ENCODE measurements around the gene FIG4.

FIG4 gene

GRCh38 chr6:109783250-109783986 is 92.3 kb downstream of the FIG4 start:
- Histone ChIP-seq H3K9me3 (no peaks in the 10 kb centered on the region), H3K27me3 (no peaks in the 10 kb centered on the region), H3K36me3 (peaks cover 5% of the 10 kb centered on the region), H3K4me1 (ENCODE audit: control insufficient read depth in 1 of 2, insufficient read depth in 1 of 2, low read depth in 1 of 2, low read length in 1 of 2) (peaks cover 28 to 46% of the 10 kb centered on the region in 2 experiments), H3K27ac (peak overlapping the region; percentile 93), H3K4me3 (ENCODE audit: low read depth in 1 of 2, low read length in 1 of 2) (no peak overlapping the region)
- peak; percentile 75 for TF ChIP-seq CTCF (IDR thresholded peaks at IDR 0.05)

GRCh38 chr6:109787312-109787711 is 96.2 kb downstream of the FIG4 start:
- Histone ChIP-seq H3K36me3 (peaks cover 22% of the 10 kb centered on the region), H3K4me1 (ENCODE audit: control insufficient read depth in 1 of 2, insufficient read depth in 1 of 2, low read depth in 1 of 2, low read length in 1 of 2) (peaks cover 0 to 9% of the 10 kb centered on the region in 2 experiments), H3K27ac (no peak overlapping the region), H3K27me3 (no peaks in the 10 kb centered on the region), H3K4me3 (ENCODE audit: low read depth in 1 of 2, low read length in 1 of 2) (no peak overlapping the region), H3K9me3 (no peaks in the 10 kb centered on the region)
- TF ChIP-seq CTCF (IDR thresholded peaks at IDR 0.05): no peak

GRCh38 chr6:109788687-109789086 is 97.6 kb downstream of the FIG4 start:
- Histone ChIP-seq H3K36me3 (peaks cover 28% of the 10 kb centered on the region), H3K27me3 (no peaks in the 10 kb centered on the region), H3K4me3 (ENCODE audit: low read depth in 1 of 2, low read length in 1 of 2) (no peak overlapping the region), H3K4me1 (ENCODE audit: control insufficient read depth in 1 of 2, insufficient read depth in 1 of 2, low read depth in 1 of 2, low read length in 1 of 2) (no peaks in the 10 kb centered on the region), H3K27ac (no peak overlapping the region), H3K9me3 (no peaks in the 10 kb centered on the region)
- TF ChIP-seq CTCF (IDR thresholded peaks at IDR 0.05): no peak

GRCh38 chr6:109790131-109790530 is 99.0 kb downstream of the FIG4 start:
- Histone ChIP-seq H3K27ac (no peak overlapping the region), H3K9me3 (no peaks in the 10 kb centered on the region), H3K4me1 (ENCODE audit: control insufficient read depth in 1 of 2, insufficient read depth in 1 of 2, low read depth in 1 of 2, low read length in 1 of 2) (peaks cover 8 to 10% of the 10 kb centered on the region in 2 experiments), H3K4me3 (ENCODE audit: low read depth in 1 of 2, low read length in 1 of 2) (no peak overlapping the region), H3K27me3 (no peaks in the 10 kb centered on the region), H3K36me3 (peaks cover 28% of the 10 kb centered on the region)
- TF ChIP-seq CTCF (IDR thresholded peaks at IDR 0.05): no peak

- TF ChIP-seq CTCF (IDR thresholded peaks at IDR 0.05): no peak
- no peak overlapping the region for H3K27ac ChIP-seq
- H3K4me3 ChIP-seq (ENCODE audit: low read depth in 1 of 2, low read length in 1 of 2): no peak overlapping the region
- H3K27me3 ChIP-seq: no peaks in the 10 kb centered on the region
- peaks cover 16 to 20% of the 10 kb centered on the region in 2 experiments for H3K4me1 ChIP-seq (ENCODE audit: control insufficient read depth in 1 of 2, insufficient read depth in 1 of 2, low read depth in 1 of 2, low read length in 1 of 2)
- no peaks in the 10 kb centered on the region for H3K9me3 ChIP-seq
- peaks cover 28% of the 10 kb centered on the region for H3K36me3 ChIP-seq
Measured at GRCh38 chr6:109791301-109791700, 100.2 kb downstream of the FIG4 start.

All from neutrophil (primary cell).